Measurements from ENCODE around the gene MRGPRX3.

Gene MRGPRX3

DNA sequence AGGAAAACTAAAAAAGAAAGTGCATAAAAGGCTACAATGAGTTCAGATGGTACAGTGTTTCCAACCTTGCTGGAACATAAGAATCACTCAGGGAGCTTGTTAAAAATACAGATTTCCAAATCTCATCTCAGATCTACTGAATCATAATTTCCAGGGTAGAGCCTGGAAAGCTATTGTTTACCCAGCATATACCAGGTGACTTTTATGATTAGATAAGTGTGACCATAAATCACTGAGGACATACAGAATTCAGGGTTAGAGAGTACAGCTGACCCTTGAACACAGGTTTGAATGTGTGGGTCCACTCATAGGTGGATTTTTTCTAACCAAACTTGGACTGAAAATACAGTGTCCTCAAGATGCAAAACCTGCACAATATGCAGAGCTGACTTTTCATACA is 38.4 kb upstream of the MRGPRX3 start:
- Histone ChIP-seq H2AFZ (ENCODE audit: low read depth, low read length) (no peak overlapping the region), H3K4me2 (ENCODE audit: insufficient read depth, low read length) (no peak overlapping the region), H3K27ac (ENCODE audit: low read length) (no peak overlapping the region), H3K27me3 (ENCODE audit: insufficient read depth, low read length, poor library complexity) (no peaks in the 10 kb centered on the region), H3K36me3 (ENCODE audit: insufficient read depth, low read length) (peaks cover 91% of the 10 kb centered on the region), H3K9me3 (ENCODE audit: insufficient read depth, low read length, severe bottlenecking) (no peaks in the 10 kb centered on the region), H4K20me1 (ENCODE audit: insufficient read depth, low read length) (peaks cover 6% of the 10 kb centered on the region; the same call in 1 of the 2 replicates), H3K4me3 (ENCODE audit: low read depth in 1 of 2, low read length in 2 of 2) (no peak overlapping the region), H3K4me1 (ENCODE audit: insufficient read depth, low read length) (no peaks in the 10 kb centered on the region), H3K79me2 (ENCODE audit: insufficient read depth, low read length) (peaks cover 23% of the 10 kb centered on the region), H3K9ac (ENCODE audit: low read depth, low read length) (no peak overlapping the region)
- DNase-seq: no peak
- no peak for ATAC-seq (ENCODE audit: insufficient read depth, low read depth)
- no peak for TF ChIP-seq EZH2 (IDR thresholded peaks at IDR 0.05; ENCODE audit: borderline replicate concordance, low read depth, low read length, severe bottlenecking)
- TF ChIP-seq, protein P1, sequence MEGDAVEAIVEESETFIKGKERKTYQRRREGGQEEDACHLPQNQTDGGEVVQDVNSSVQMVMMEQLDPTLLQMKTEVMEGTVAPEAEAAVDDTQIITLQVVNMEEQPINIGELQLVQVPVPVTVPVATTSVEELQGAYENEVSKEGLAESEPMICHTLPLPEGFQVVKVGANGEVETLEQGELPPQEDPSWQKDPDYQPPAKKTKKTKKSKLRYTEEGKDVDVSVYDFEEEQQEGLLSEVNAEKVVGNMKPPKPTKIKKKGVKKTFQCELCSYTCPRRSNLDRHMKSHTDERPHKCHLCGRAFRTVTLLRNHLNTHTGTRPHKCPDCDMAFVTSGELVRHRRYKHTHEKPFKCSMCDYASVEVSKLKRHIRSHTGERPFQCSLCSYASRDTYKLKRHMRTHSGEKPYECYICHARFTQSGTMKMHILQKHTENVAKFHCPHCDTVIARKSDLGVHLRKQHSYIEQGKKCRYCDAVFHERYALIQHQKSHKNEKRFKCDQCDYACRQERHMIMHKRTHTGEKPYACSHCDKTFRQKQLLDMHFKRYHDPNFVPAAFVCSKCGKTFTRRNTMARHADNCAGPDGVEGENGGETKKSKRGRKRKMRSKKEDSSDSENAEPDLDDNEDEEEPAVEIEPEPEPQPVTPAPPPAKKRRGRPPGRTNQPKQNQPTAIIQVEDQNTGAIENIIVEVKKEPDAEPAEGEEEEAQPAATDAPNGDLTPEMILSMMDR (IDR thresholded peaks at IDR 0.05; ENCODE audit: borderline replicate concordance, extremely low read depth, low read length, poor library complexity, severe bottlenecking): no peak

DNA sequence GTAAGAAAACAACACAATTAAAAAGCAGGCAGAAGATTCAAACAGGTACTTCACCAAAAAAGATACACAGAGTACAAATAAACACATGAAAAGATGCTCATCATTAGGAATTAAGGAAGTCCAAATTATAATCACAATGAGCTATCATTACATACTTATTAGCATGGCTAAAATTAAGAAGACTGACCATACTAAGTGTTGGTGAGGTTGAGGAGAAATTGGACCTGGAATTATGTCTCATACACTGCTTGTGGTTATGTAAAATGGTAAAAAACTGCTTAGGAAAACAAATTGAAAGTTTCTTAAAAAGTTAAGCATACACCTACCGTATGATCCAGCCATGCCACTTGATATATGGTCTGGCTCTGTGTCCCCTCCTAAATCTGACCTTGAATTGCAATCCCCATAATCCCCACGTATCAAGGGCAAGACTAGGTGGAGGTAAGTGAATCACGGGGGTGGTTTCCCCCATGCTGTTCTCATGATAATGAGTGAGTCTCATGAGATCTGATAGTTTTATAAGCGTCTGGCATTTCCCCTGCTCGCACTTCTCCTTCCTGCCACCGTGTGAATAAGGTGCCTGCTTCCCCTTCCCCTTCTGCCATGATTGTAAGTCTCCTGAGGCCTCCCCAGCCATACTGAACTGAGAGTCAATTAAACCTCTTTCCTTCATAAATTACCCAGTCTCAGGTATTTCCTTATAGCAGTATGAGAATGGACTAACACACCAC is 31.3 kb upstream of the MRGPRX3 start:
- H3K9me3 ChIP-seq (ENCODE audit: insufficient read depth, low read length, severe bottlenecking): no peaks in the 10 kb centered on the region
- H3K4me3 ChIP-seq (ENCODE audit: low read depth in 1 of 2, low read length in 2 of 2): no peak overlapping the region
- H3K27me3 ChIP-seq (ENCODE audit: insufficient read depth, low read length, poor library complexity): no peaks in the 10 kb centered on the region
- no peak for TF ChIP-seq EZH2 (IDR thresholded peaks at IDR 0.05; ENCODE audit: borderline replicate concordance, low read depth, low read length, severe bottlenecking)
- TF ChIP-seq, protein P1 (IDR thresholded peaks at IDR 0.05; ENCODE audit: borderline replicate concordance, extremely low read depth, low read length, poor library complexity, severe bottlenecking): peak; percentile 27
- H3K4me2 ChIP-seq (ENCODE audit: insufficient read depth, low read length): peak overlapping the region; percentile 8; the same call in 1 of the 2 replicates
- H2AFZ ChIP-seq (ENCODE audit: low read depth, low read length): no peak overlapping the region
- peaks cover 72% of the 10 kb centered on the region for H3K36me3 ChIP-seq (ENCODE audit: insufficient read depth, low read length)
- no peak for ATAC-seq (ENCODE audit: insufficient read depth, low read depth)
- no peak overlapping the region for H3K9ac ChIP-seq (ENCODE audit: low read depth, low read length)
- DNase-seq: no peak
- H3K79me2 ChIP-seq (ENCODE audit: insufficient read depth, low read length): peaks cover 89% of the 10 kb centered on the region
- H4K20me1 ChIP-seq (ENCODE audit: insufficient read depth, low read length): peaks cover 18% of the 10 kb centered on the region; the same call in 1 of the 2 replicates
- no peak overlapping the region for H3K27ac ChIP-seq (ENCODE audit: low read length)
- peaks cover 30% of the 10 kb centered on the region for H3K4me1 ChIP-seq (ENCODE audit: insufficient read depth, low read length)

DNA sequence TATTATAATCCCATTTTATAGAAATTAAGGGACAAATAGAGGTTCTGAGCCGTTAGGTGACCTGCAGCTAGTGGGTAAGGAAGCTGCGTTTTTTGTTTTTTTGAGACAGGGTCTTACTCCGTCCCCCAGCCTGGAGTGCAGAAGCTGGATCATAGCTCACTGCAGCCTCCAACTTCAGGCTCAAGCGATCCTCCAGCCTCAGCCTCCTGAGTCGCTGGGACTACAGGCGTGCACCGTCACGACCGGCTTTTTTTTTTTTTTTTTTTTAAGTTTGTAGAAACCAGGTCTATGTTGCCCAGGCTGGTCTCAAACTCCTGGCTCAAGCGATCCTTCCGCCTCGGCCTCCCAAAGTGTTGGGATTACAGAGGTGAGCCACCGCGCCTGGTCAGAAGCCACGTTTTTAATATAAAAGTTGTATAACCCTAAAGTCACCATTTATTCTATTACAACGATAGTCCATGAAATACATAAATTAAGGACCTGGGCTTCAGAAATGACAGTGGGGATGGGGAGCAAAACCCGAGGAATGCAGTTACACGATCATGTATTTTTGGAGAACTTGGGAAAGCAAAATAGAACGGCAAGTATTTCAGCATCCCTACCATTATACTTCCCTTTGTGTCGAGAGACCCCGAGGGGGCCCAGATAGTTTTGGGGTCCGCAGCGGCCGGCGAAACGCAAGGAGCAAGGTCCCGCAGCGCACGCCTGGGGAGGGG is 27.1 kb upstream of the MRGPRX3 start:
- Histone ChIP-seq H4K20me1 (ENCODE audit: insufficient read depth, low read length) (peaks cover 7% of the 10 kb centered on the region; the same call in 1 of the 2 replicates), H3K27ac (ENCODE audit: low read length) (peak overlapping the region; percentile 83), H3K36me3 (ENCODE audit: insufficient read depth, low read length) (peaks cover 39% of the 10 kb centered on the region), H3K4me2 (ENCODE audit: insufficient read depth, low read length) (peak overlapping the region; percentile 92), H3K79me2 (ENCODE audit: insufficient read depth, low read length) (peaks cover 56% of the 10 kb centered on the region), H3K9ac (ENCODE audit: low read depth, low read length) (peak overlapping the region; percentile 84), H3K4me1 (ENCODE audit: insufficient read depth, low read length) (peaks cover 35% of the 10 kb centered on the region), H3K9me3 (ENCODE audit: insufficient read depth, low read length, severe bottlenecking) (no peaks in the 10 kb centered on the region), H3K27me3 (ENCODE audit: insufficient read depth, low read length, poor library complexity) (no peaks in the 10 kb centered on the region), H2AFZ (ENCODE audit: low read depth, low read length) (peak overlapping the region; percentile 92), H3K4me3 (ENCODE audit: low read depth in 1 of 2, low read length in 2 of 2) (peak overlapping the region; percentile 68 to 78; a peak in 3 of 4 replicates)
- no peak for ATAC-seq (ENCODE audit: insufficient read depth, low read depth)
- DNase-seq: peak; percentile 13
- TF ChIP-seq, protein P1 (IDR thresholded peaks at IDR 0.05; ENCODE audit: borderline replicate concordance, extremely low read depth, low read length, poor library complexity, severe bottlenecking): no peak
- no peak for TF ChIP-seq EZH2 (IDR thresholded peaks at IDR 0.05; ENCODE audit: borderline replicate concordance, low read depth, low read length, severe bottlenecking)

Data from DND-41 (cell line).